ENCODE data around the gene ELP5.

Gene ELP5

GRCh38 chr17:7219229-7219811 is 32.7 kb upstream of the ELP5 start:
- DNase-seq, result no peak

GRCh38 chr17:7219812-7220592 is 32.0 kb upstream of the ELP5 start, which contains the start of the genes ACADVL and DLG4:
Gene ACADVL, plus strand, starts transcription at chr17:7219938. Its CDS starts 47 bp downstream, at chr17:7219985.
Gene DLG4, minus strand, starts transcription at chr17:7219836.
- peak; percentile 41 to 66 for DNase-seq

GRCh38 chr17:7220593-7221277 is 31.3 kb upstream of the ELP5 start:
- DNase-seq, result peak in 1 of 2 experiments; percentile 56

GRCh38 chr17:7221278-7222092 is 30.5 kb upstream of the ELP5 start:
- no peak for DNase-seq

- DNase-seq, result no peak
Observed at GRCh38 chr17:7222093-7222971, 29.7 kb upstream of the ELP5 start.

GRCh38 chr17:7222972-7223292 is 29.1 kb upstream of the ELP5 start:
- no peak for DNase-seq

- DNase-seq, result no peak
Observed at GRCh38 chr17:7223375-7223774, 28.6 kb upstream of the ELP5 start.

- DNase-seq, result no peak
Observed at GRCh38 chr17:7224110-7224509, 27.9 kb upstream of the ELP5 start.

- no peak for DNase-seq
Observed at GRCh38 chr17:7224661-7225111, 27.3 kb upstream of the ELP5 start.

GRCh38 chr17:7225711-7226331 is 26.2 kb upstream of the ELP5 start:
- DNase-seq, result no peak

GRCh38 chr17:7226721-7227710 is 25.0 kb upstream of the ELP5 start:
- no peak for DNase-seq

GRCh38 chr17:7228920-7229319 is 23.1 kb upstream of the ELP5 start:
- no peak for DNase-seq

GRCh38 chr17:7229504-7229903 is 22.5 kb upstream of the ELP5 start:
- DNase-seq, result no peak

- DNase-seq, result no peak
Observed at GRCh38 chr17:7232114-7232513, 19.9 kb upstream of the ELP5 start.

- peak in 1 of 2 experiments; percentile 60 for DNase-seq
Observed at GRCh38 chr17:7233701-7234082, 18.3 kb upstream of the ELP5 start.

GRCh38 chr17:7234083-7234951 is 17.7 kb upstream of the ELP5 start, which contains the start of gene DVL2:
Gene DVL2, minus strand, starts transcription at chr17:7234517. Its CDS starts 255 bp downstream, at chr17:7234262.
- DNase-seq, result peak; percentile 87 to 92

- DNase-seq, result no peak
Observed at GRCh38 chr17:7235693-7236665, 16.0 kb upstream of the ELP5 start.

- DNase-seq, result no peak
Observed at GRCh38 chr17:7236808-7237207, 15.2 kb upstream of the ELP5 start.
